T-cell (primary cell): ENCODE measurements around the gene MROH9. TPM values are rescaled to one million over a fixed set of nuclear protein-coding genes. Genes with fewer than 3 reads are reported as not detected.

Experiments used
- ATAC-seq, 4 experiments: fragments of 200-7000 bp in 3 of 4; fragments of 150-1000 bp in 1 of 4; cut with Tn5 transposase; replicated peaks in 1 of 4; 1 replicate in 3 of 4; 2 replicates in 1 of 4; pipeline ENCODE4 v1.10.0; 2021; ENCODE audit warnings: moderate library complexity in 3 of 4, mild to moderate bottlenecking in 2 of 4, moderate number of reproducible peaks in 1 of 4
- CTCF ChIA-PET, 2 donors: fragments of 300-600 bp; sonication (Branson Sonifier 250); formaldehyde crosslinking; loops; one replicate each; lab custom pipeline; 2022; ENCODE audit warnings: antibody characterized with exemption in 2 of 2; lab: Charles Lee
- POLR2A ChIA-PET, 2 donors: fragments of 300-600 bp; sonication (Branson Sonifier 250); formaldehyde crosslinking; loops; one replicate each; lab custom pipeline; 2022; ENCODE audit warnings: antibody characterized with exemption in 2 of 2; lab: Charles Lee
- DNase-seq, 35 experiments: peaks; one replicate each; pipeline versions ENCODE4 v3.0.0 to v3.0.0-alpha.2; 2013 to 2023
- H3K27ac ChIP-seq: one replicate; pipeline ENCODE4 v1.5.1; 2013; ENCODE audit warnings: low read length
- H3K27me3 ChIP-seq, 2 experiments: replicated peaks in 1 of 2; 1 replicate in 1 of 2; 2 replicates in 1 of 2; pipeline versions ENCODE4 v1.6.1 to v1.7.0; 2013; ENCODE audit warnings: low read length in 1 of 2, mixed read lengths in 1 of 2; ENCODE audit not compliant: control insufficient read depth in 2 of 2, insufficient read depth in 2 of 2; ENCODE audit errors: extremely low read depth in 1 of 2
- H3K36me3 ChIP-seq, 2 donors: 1 replicate in 1 of 2; 2 replicates in 1 of 2; pipeline versions ENCODE4 v1.6.1 to v1.7.0; 2013; ENCODE audit warnings: low read length in 1 of 2; ENCODE audit not compliant: control insufficient read depth in 2 of 2, insufficient read depth in 1 of 2; ENCODE audit errors: extremely low read depth in 1 of 2
- H3K4me1 ChIP-seq, 2 experiments: 1 replicate in 1 of 2; 2 replicates in 1 of 2; pipeline versions ENCODE4 v1.6.1 to v1.7.0; 2013; ENCODE audit warnings: low read length in 2 of 2, mixed read lengths in 1 of 2; ENCODE audit not compliant: insufficient read depth in 2 of 2, control insufficient read depth in 1 of 2; ENCODE audit errors: extremely low read depth in 1 of 2
- H3K4me3 ChIP-seq, 2 donors: 1 replicate in 1 of 2; 2 replicates in 1 of 2; pipeline versions ENCODE4 v1.5.1 to v1.7.0; 2013; ENCODE audit warnings: mild to moderate bottlenecking in 2 of 2, low read length in 1 of 2, moderate library complexity in 1 of 2; ENCODE audit not compliant: control insufficient read depth in 1 of 2; ENCODE audit errors: extremely low read depth in 1 of 2
- H3K9me3 ChIP-seq: 2 replicates; pipeline ENCODE4 v1.7.0; 2013
- H3K27ac Mint-ChIP-seq, 2 donors: one replicate each; pipeline ENCODE4 v1.8.0; 2020 to 2021; ENCODE audit warnings: mild to moderate bottlenecking in 2 of 2, mixed read lengths in 2 of 2
- H3K27me3 Mint-ChIP-seq, 2 donors: one replicate each; pipeline ENCODE4 v1.8.0; 2021 to 2022; ENCODE audit warnings: mixed read lengths in 2 of 2
- H3K36me3 Mint-ChIP-seq: one replicate; pipeline ENCODE4 v1.8.0; 2021; ENCODE audit warnings: mixed read lengths
- H3K4me1 Mint-ChIP-seq, 3 donors: one replicate each; pipeline ENCODE4 v1.8.0; 2020 to 2022; ENCODE audit warnings: mixed read lengths in 3 of 3, mild to moderate bottlenecking in 1 of 3
- H3K4me3 Mint-ChIP-seq, 3 donors: one replicate each; pipeline ENCODE4 v1.8.0; 2020 to 2022; ENCODE audit warnings: mild to moderate bottlenecking in 3 of 3, mixed read lengths in 3 of 3, moderate library complexity in 3 of 3
- H3K9me3 Mint-ChIP-seq, 3 donors: one replicate each; pipeline ENCODE4 v1.8.0; 2020 to 2022; ENCODE audit warnings: mixed read lengths in 3 of 3
- WGBS: methylation state at CpG from one replicate; pipeline ENCODE4 v1.1.5; 2013; ENCODE audit warnings: missing lambda C conversion rate; ENCODE audit not compliant: insufficient coverage; 5-methylcytosine and 5-hydroxymethylcytosine counted together
- total RNA-seq, 35 experiments: library from RNA in 6 of 35; stranded (reverse) in 6 of 35; fragments of 120-200 nt in 1 of 35; gene quantifications; one replicate each; pipeline versions ENCODE4 v1.2.1 to v1.2.4 and lab custom pipeline; 2013 to 2026

The MROH9 gene
- total RNA-seq, 5 donors from 2014 or later (not counting 1 experiment from before 2014, with no cell fraction given), result not detected

GRCh38 chr1:170929412-170929834, 5.9 kb upstream of the MROH9 start:
- no peak for DNase-seq
- no CpG with 5 or more reads among the region's 4 CpGs for WGBS

GRCh38 chr1:170929835-170930554, 5.3 kb upstream of the MROH9 start:
- H3K9me3 Mint-ChIP-seq, result no peaks in the 10 kb centered on the region
- H3K27ac Mint-ChIP-seq, result no peak overlapping the region
- Histone ChIP-seq H3K4me1 (no peaks in the 10 kb centered on the region), H3K9me3 (no peaks in the 10 kb centered on the region), H3K27me3 (no peaks in the 10 kb centered on the region), H3K4me3 (no peak overlapping the region), H3K36me3 (no peaks in the 10 kb centered on the region), H3K27ac (no peak overlapping the region)
- ChIA-PET POLR2A (no interaction called here), CTCF (interaction anchor here in 1 of 2 donors (0.6 to 0.9 kb wide), 2 partner anchors 125 to 384 kb away, joined by 5 to 6 read pairs; partner anchors contain the start of gene FMO4)
- peaks cover 0 to 4% of the 10 kb centered on the region in 2 donors for H3K27me3 Mint-ChIP-seq
- H3K36me3 Mint-ChIP-seq, result no peaks in the 10 kb centered on the region
- 0% methylated on average over 1 of the region's 7 CpGs for WGBS
- ATAC-seq (peak; percentile 46 to 74 (median 63)), DNase-seq (peak in 4 of 35 experiments; percentile 0 to 53 (median 6))
- no peak overlapping the region for H3K4me3 Mint-ChIP-seq
- peaks cover 0 to 2% (median 0%) of the 10 kb centered on the region in 3 donors for H3K4me1 Mint-ChIP-seq

More at GRCh38 chr1:170929412-170929834, 5.9 kb upstream of the MROH9 start:
- no peak overlapping the region for H3K27ac Mint-ChIP-seq
- ATAC-seq, result no peak
- peaks cover 0 to 4% of the 10 kb centered on the region in 2 donors for H3K27me3 Mint-ChIP-seq
- Histone ChIP-seq H3K4me1 (no peaks in the 10 kb centered on the region), H3K27ac (no peak overlapping the region), H3K4me3 (no peak overlapping the region), H3K9me3 (no peaks in the 10 kb centered on the region), H3K36me3 (no peaks in the 10 kb centered on the region), H3K27me3 (no peaks in the 10 kb centered on the region)
- H3K36me3 Mint-ChIP-seq, result no peaks in the 10 kb centered on the region
- CTCF ChIA-PET, result interaction anchor here in 1 of 2 donors (0.9 kb wide), 1 partner anchor 384 kb away, joined by 5 read pairs; the partner anchor contains the start of gene FMO4
- peaks cover 0 to 2% (median 0%) of the 10 kb centered on the region in 3 donors for H3K4me1 Mint-ChIP-seq
- no peaks in the 10 kb centered on the region for H3K9me3 Mint-ChIP-seq
- no peak overlapping the region for H3K4me3 Mint-ChIP-seq
- POLR2A ChIA-PET, result no interaction called here

GRCh38 chr1:170931650-170932049, 3.7 kb upstream of the MROH9 start:
- no peak overlapping the region for H3K27ac Mint-ChIP-seq
- peaks cover 0 to 2% (median 0%) of the 10 kb centered on the region in 3 donors for H3K4me1 Mint-ChIP-seq
- no peaks in the 10 kb centered on the region for H3K9me3 ChIP-seq
- no peak overlapping the region for H3K4me3 ChIP-seq
- no peak for DNase-seq
- ChIA-PET CTCF (no interaction called here), POLR2A (no interaction called here)
- H3K36me3 Mint-ChIP-seq, result no peaks in the 10 kb centered on the region
- peaks cover 0 to 7% of the 10 kb centered on the region in 2 donors for H3K27me3 Mint-ChIP-seq
- WGBS, result no CpG with 5 or more reads among the region's 2 CpGs
- H3K4me1 ChIP-seq, result no peaks in the 10 kb centered on the region
- H3K27me3 ChIP-seq, result no peaks in the 10 kb centered on the region
- no peak overlapping the region for H3K4me3 Mint-ChIP-seq
- no peaks in the 10 kb centered on the region for H3K9me3 Mint-ChIP-seq
- no peak overlapping the region for H3K27ac ChIP-seq
- H3K36me3 ChIP-seq, result no peaks in the 10 kb centered on the region
- no peak for ATAC-seq

- no peaks in the 10 kb centered on the region for H3K4me1 ChIP-seq
- ATAC-seq (no peak), DNase-seq (no peak)
- Mint-ChIP-seq H3K4me1 (peaks cover 0 to 2% (median 0%) of the 10 kb centered on the region in 3 donors), H3K27me3 (peaks cover 0 to 8% of the 10 kb centered on the region in 2 donors), H3K36me3 (no peaks in the 10 kb centered on the region), H3K4me3 (no peak overlapping the region), H3K9me3 (no peaks in the 10 kb centered on the region), H3K27ac (no peak overlapping the region)
- no peaks in the 10 kb centered on the region for H3K9me3 ChIP-seq
- no peaks in the 10 kb centered on the region for H3K36me3 ChIP-seq
- no peaks in the 10 kb centered on the region for H3K27me3 ChIP-seq
- H3K27ac ChIP-seq, result no peak overlapping the region
- CTCF ChIA-PET, result interaction anchor here in 1 of 2 donors (0.6 kb wide), 1 partner anchor 1709 kb away, joined by 3 read pairs; no protein-coding TSS in a partner anchor
- POLR2A ChIA-PET, result no interaction called here
- no peak overlapping the region for H3K4me3 ChIP-seq
- 61% methylated on average over 2 of the region's 3 CpGs for WGBS
Measured at GRCh38 chr1:170932236-170932635, 3.1 kb upstream of the MROH9 start.

GRCh38 chr1:170938281-170938680, 2.9 kb downstream of the MROH9 start:
- Mint-ChIP-seq H3K4me1 (no peaks in the 10 kb centered on the region), H3K9me3 (no peaks in the 10 kb centered on the region), H3K27ac (no peak overlapping the region), H3K4me3 (no peak overlapping the region), H3K27me3 (peaks cover 12 to 26% of the 10 kb centered on the region in 2 donors), H3K36me3 (no peaks in the 10 kb centered on the region)
- H3K4me3 ChIP-seq, result no peak overlapping the region
- H3K4me1 ChIP-seq, result no peaks in the 10 kb centered on the region
- POLR2A ChIA-PET, result no interaction called here
- no peak for ATAC-seq
- H3K27me3 ChIP-seq, result no peaks in the 10 kb centered on the region
- CTCF ChIA-PET, result no interaction called here
- 89% methylated on average over 3 of the region's 3 CpGs for WGBS
- no peak for DNase-seq
- H3K27ac ChIP-seq, result no peak overlapping the region
- no peaks in the 10 kb centered on the region for H3K36me3 ChIP-seq
- no peaks in the 10 kb centered on the region for H3K9me3 ChIP-seq

- H3K27ac ChIP-seq, result no peak overlapping the region
- H3K27me3 ChIP-seq, result no peaks in the 10 kb centered on the region
- no peaks in the 10 kb centered on the region for H3K9me3 ChIP-seq
- Mint-ChIP-seq H3K9me3 (no peaks in the 10 kb centered on the region), H3K4me3 (no peak overlapping the region), H3K27me3 (peaks cover 12 to 31% of the 10 kb centered on the region in 2 donors), H3K27ac (no peak overlapping the region), H3K4me1 (no peaks in the 10 kb centered on the region), H3K36me3 (no peaks in the 10 kb centered on the region)
- CTCF ChIA-PET, result no interaction called here
- no peaks in the 10 kb centered on the region for H3K36me3 ChIP-seq
- H3K4me1 ChIP-seq, result no peaks in the 10 kb centered on the region
- H3K4me3 ChIP-seq, result no peak overlapping the region
- POLR2A ChIA-PET, result no interaction called here
- DNase-seq (no peak), ATAC-seq (no peak)
- WGBS, result 92% methylated on average over 2 of the region's 2 CpGs
Measured at GRCh38 chr1:170939476-170939875, 4.1 kb downstream of the MROH9 start.
